HUES48 (cell line): ENCODE measurements around the gene ZNF407.

Experiments used
- H3K27ac ChIP-seq: one replicate; pipeline ENCODE4 v1.7.0; 2013; ENCODE audit warnings: low read depth, low read length, inconsistent platforms
- H3K27me3 ChIP-seq: 2 replicates; pipeline ENCODE4 v1.6.1; 2013; ENCODE audit warnings: mild to moderate bottlenecking, low read length; ENCODE audit not compliant: control insufficient read depth, insufficient read depth
- H3K36me3 ChIP-seq: 2 replicates; pipeline ENCODE4 v1.6.1; 2013; ENCODE audit warnings: low read length; ENCODE audit not compliant: control insufficient read depth, insufficient read depth
- H3K4me1 ChIP-seq: 2 replicates; pipeline ENCODE4 v1.6.1; 2013; ENCODE audit warnings: mild to moderate bottlenecking, low read length; ENCODE audit not compliant: control insufficient read depth, insufficient read depth
- H3K4me3 ChIP-seq: 2 replicates; pipeline ENCODE4 v1.5.1; 2013; ENCODE audit warnings: mild to moderate bottlenecking, low read depth, low read length
- H3K9ac ChIP-seq: 2 replicates; pipeline ENCODE4 v1.6.1; 2013; ENCODE audit warnings: mild to moderate bottlenecking, low read depth, low read length, moderate library complexity
- H3K9me3 ChIP-seq: 2 replicates; pipeline ENCODE4 v1.6.1; 2013; ENCODE audit warnings: low read length; ENCODE audit not compliant: control insufficient read depth, insufficient read depth

ZNF407 gene

GRCh38 chr18:74972354-74972753 lies 374.7 kb downstream of the ZNF407 start:
- no peak overlapping the region for H3K27ac ChIP-seq
- H3K4me1 ChIP-seq, result no peaks in the 10 kb centered on the region
- H3K27me3 ChIP-seq, result no peaks in the 10 kb centered on the region
- no peaks in the 10 kb centered on the region for H3K9me3 ChIP-seq
- no peaks in the 10 kb centered on the region for H3K36me3 ChIP-seq
- no peak overlapping the region for H3K9ac ChIP-seq
- H3K4me3 ChIP-seq, result no peak overlapping the region

- no peaks in the 10 kb centered on the region for H3K27me3 ChIP-seq
- H3K27ac ChIP-seq, result no peak overlapping the region
- H3K4me1 ChIP-seq, result no peaks in the 10 kb centered on the region
- no peaks in the 10 kb centered on the region for H3K9me3 ChIP-seq
- no peak overlapping the region for H3K4me3 ChIP-seq
- H3K36me3 ChIP-seq, result no peaks in the 10 kb centered on the region
- H3K9ac ChIP-seq, result no peak overlapping the region
Measured at GRCh38 chr18:74975001-74975400, 377.3 kb downstream of the ZNF407 start.

- no peak overlapping the region for H3K9ac ChIP-seq
- H3K27ac ChIP-seq, result no peak overlapping the region
- no peaks in the 10 kb centered on the region for H3K27me3 ChIP-seq
- H3K4me1 ChIP-seq, result no peaks in the 10 kb centered on the region
- no peaks in the 10 kb centered on the region for H3K36me3 ChIP-seq
- H3K9me3 ChIP-seq, result no peaks in the 10 kb centered on the region
- H3K4me3 ChIP-seq, result no peak overlapping the region
Measured at GRCh38 chr18:74976331-74976909, 378.8 kb downstream of the ZNF407 start.

- Histone ChIP-seq H3K9ac (no peak overlapping the region), H3K4me3 (no peak overlapping the region), H3K27me3 (no peaks in the 10 kb centered on the region), H3K27ac (no peak overlapping the region), H3K9me3 (no peaks in the 10 kb centered on the region), H3K36me3 (no peaks in the 10 kb centered on the region), H3K4me1 (no peaks in the 10 kb centered on the region)
Measured at GRCh38 chr18:74977041-74977440, 379.4 kb downstream of the ZNF407 start.

- H3K36me3 ChIP-seq, result no peaks in the 10 kb centered on the region
- H3K9ac ChIP-seq, result no peak overlapping the region
- no peaks in the 10 kb centered on the region for H3K9me3 ChIP-seq
- H3K27me3 ChIP-seq, result no peaks in the 10 kb centered on the region
- no peak overlapping the region for H3K27ac ChIP-seq
- no peak overlapping the region for H3K4me3 ChIP-seq
- no peaks in the 10 kb centered on the region for H3K4me1 ChIP-seq
Measured at GRCh38 chr18:74980669-74981068, 383.0 kb downstream of the ZNF407 start.

- no peak overlapping the region for H3K27ac ChIP-seq
- H3K4me1 ChIP-seq, result no peaks in the 10 kb centered on the region
- no peaks in the 10 kb centered on the region for H3K27me3 ChIP-seq
- H3K4me3 ChIP-seq, result no peak overlapping the region
- no peaks in the 10 kb centered on the region for H3K36me3 ChIP-seq
- H3K9me3 ChIP-seq, result no peaks in the 10 kb centered on the region
- no peak overlapping the region for H3K9ac ChIP-seq
Measured at GRCh38 chr18:74981476-74981875, 383.8 kb downstream of the ZNF407 start.

- Histone ChIP-seq H3K27me3 (no peaks in the 10 kb centered on the region), H3K9me3 (no peaks in the 10 kb centered on the region), H3K27ac (no peak overlapping the region), H3K9ac (no peak overlapping the region), H3K4me1 (no peaks in the 10 kb centered on the region), H3K36me3 (no peaks in the 10 kb centered on the region), H3K4me3 (no peak overlapping the region)
Measured at GRCh38 chr18:74982946-74983635, 385.4 kb downstream of the ZNF407 start.

GRCh38 chr18:74989134-74989533 lies 391.5 kb downstream of the ZNF407 start:
- Histone ChIP-seq H3K36me3 (no peaks in the 10 kb centered on the region), H3K9ac (no peak overlapping the region), H3K4me3 (no peak overlapping the region), H3K4me1 (peaks cover 7% of the 10 kb centered on the region), H3K9me3 (no peaks in the 10 kb centered on the region), H3K27ac (no peak overlapping the region), H3K27me3 (no peaks in the 10 kb centered on the region)

- no peaks in the 10 kb centered on the region for H3K27me3 ChIP-seq
- H3K4me3 ChIP-seq, result no peak overlapping the region
- no peak overlapping the region for H3K9ac ChIP-seq
- H3K27ac ChIP-seq, result no peak overlapping the region
- H3K9me3 ChIP-seq, result no peaks in the 10 kb centered on the region
- no peaks in the 10 kb centered on the region for H3K36me3 ChIP-seq
- H3K4me1 ChIP-seq, result peaks cover 7% of the 10 kb centered on the region
Measured at GRCh38 chr18:74990563-74991081, 393.0 kb downstream of the ZNF407 start.

GRCh38 chr18:74994502-74995418 lies 397.1 kb downstream of the ZNF407 start:
- Histone ChIP-seq H3K4me1 (peaks cover 9% of the 10 kb centered on the region), H3K36me3 (no peaks in the 10 kb centered on the region), H3K27me3 (no peaks in the 10 kb centered on the region), H3K27ac (no peak overlapping the region), H3K9me3 (no peaks in the 10 kb centered on the region), H3K4me3 (no peak overlapping the region), H3K9ac (no peak overlapping the region)

GRCh38 chr18:74995419-74995736 lies 397.7 kb downstream of the ZNF407 start:
- Histone ChIP-seq H3K9ac (no peak overlapping the region), H3K4me1 (peaks cover 9% of the 10 kb centered on the region), H3K27ac (no peak overlapping the region), H3K36me3 (no peaks in the 10 kb centered on the region), H3K9me3 (no peaks in the 10 kb centered on the region), H3K27me3 (no peaks in the 10 kb centered on the region), H3K4me3 (no peak overlapping the region)
